ENCODE results near the gene BTRC.
"Not testable (repeated sequence)": the region's sequence is repeated elsewhere in the genome, so short reads cannot be mapped to it uniquely, and the experiment has no call there.

BTRC gene

GRCh38 chr10:101394524-101395133 is 40.7 kb downstream of the BTRC start:
- Histone ChIP-seq H3K4me3 (ENCODE audit: low read length) (no peak overlapping the region), H3K9me3 (replicated peaks; ENCODE audit: low read length) (no peaks in the 10 kb centered on the region), H3K9ac (ENCODE audit: low read depth, low read length) (no peak overlapping the region), H3K4me1 (ENCODE audit: control insufficient read depth, insufficient read depth, low read length) (peaks cover 5% of the 10 kb centered on the region), H3K27me3 (ENCODE audit: control insufficient read depth, insufficient read depth, low read length) (no peaks in the 10 kb centered on the region), H3K36me3 (ENCODE audit: insufficient read depth, low read length) (no peaks in the 10 kb centered on the region), H3K4me2 (ENCODE audit: low read length) (no peak overlapping the region)

GRCh38 chr10:101397140-101397539 is 43.2 kb downstream of the BTRC start:
- H3K9me3 ChIP-seq (replicated peaks; ENCODE audit: low read length) = no peaks in the 10 kb centered on the region
- H3K27me3 ChIP-seq (ENCODE audit: control insufficient read depth, insufficient read depth, low read length) = no peaks in the 10 kb centered on the region
- H3K4me1 ChIP-seq (ENCODE audit: control insufficient read depth, insufficient read depth, low read length) = peaks cover 5% of the 10 kb centered on the region
- H3K4me3 ChIP-seq (ENCODE audit: low read length) = no peak overlapping the region
- H3K4me2 ChIP-seq (ENCODE audit: low read length) = no peak overlapping the region
- no peak overlapping the region for H3K9ac ChIP-seq (ENCODE audit: low read depth, low read length)
- no peaks in the 10 kb centered on the region for H3K36me3 ChIP-seq (ENCODE audit: insufficient read depth, low read length)

GRCh38 chr10:101400585-101400984 is 46.6 kb downstream of the BTRC start:
- no peak overlapping the region for H3K4me2 ChIP-seq (ENCODE audit: low read length)
- no peaks in the 10 kb centered on the region for H3K9me3 ChIP-seq (replicated peaks; ENCODE audit: low read length)
- no peaks in the 10 kb centered on the region for H3K27me3 ChIP-seq (ENCODE audit: control insufficient read depth, insufficient read depth, low read length)
- no peaks in the 10 kb centered on the region for H3K36me3 ChIP-seq (ENCODE audit: insufficient read depth, low read length)
- H3K4me1 ChIP-seq (ENCODE audit: control insufficient read depth, insufficient read depth, low read length) = peaks cover 5% of the 10 kb centered on the region
- H3K4me3 ChIP-seq (ENCODE audit: low read length) = no peak overlapping the region
- no peak overlapping the region for H3K9ac ChIP-seq (ENCODE audit: low read depth, low read length)

DNA sequence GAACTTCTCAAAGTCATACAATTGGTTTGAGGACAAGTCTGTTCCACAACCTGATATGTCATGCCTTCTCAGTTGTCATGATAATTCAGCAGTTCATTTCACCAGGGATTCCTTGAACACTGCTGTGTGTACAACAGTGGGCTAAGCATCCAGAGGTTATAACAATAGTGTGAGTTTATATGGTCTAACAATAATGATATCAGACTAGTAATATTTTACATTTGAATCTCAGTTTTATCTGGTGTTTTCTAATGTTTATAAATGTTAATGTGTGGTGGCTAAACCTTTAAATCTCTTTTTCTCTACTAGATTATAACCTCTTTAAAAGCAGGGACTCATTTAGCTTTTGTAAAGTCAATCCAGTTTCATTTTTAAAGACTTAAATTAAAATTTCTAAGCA is 48.7 kb downstream of the BTRC start:
- Histone ChIP-seq H3K27me3 (ENCODE audit: control insufficient read depth, insufficient read depth, low read length) (no peaks in the 10 kb centered on the region), H3K4me1 (ENCODE audit: control insufficient read depth, insufficient read depth, low read length) (peaks cover 5% of the 10 kb centered on the region), H3K36me3 (ENCODE audit: insufficient read depth, low read length) (no peaks in the 10 kb centered on the region), H3K4me2 (ENCODE audit: low read length) (no peak overlapping the region), H3K9ac (ENCODE audit: low read depth, low read length) (no peak overlapping the region), H3K4me3 (ENCODE audit: low read length) (no peak overlapping the region), H3K9me3 (replicated peaks; ENCODE audit: low read length) (no peaks in the 10 kb centered on the region)

DNA sequence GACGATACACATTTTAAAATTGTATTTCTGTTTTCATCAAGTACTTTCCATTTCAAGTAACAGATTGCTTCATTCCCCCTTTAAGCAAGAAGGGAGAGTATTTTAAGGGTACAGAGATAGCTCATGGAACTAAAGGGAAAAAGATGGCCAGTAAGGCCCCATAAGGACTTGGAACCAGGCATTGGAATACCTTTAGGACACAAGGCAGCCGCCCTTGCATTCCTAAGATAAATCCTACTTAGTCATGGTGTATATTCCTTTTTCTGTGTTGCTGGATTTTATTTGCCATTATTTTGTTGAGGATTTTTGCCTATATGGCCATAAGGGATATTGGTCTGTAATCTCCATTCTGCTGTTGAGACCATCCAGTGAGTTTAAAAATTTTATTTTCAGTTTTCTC is 49.2 kb downstream of the BTRC start:
- H3K9ac ChIP-seq (ENCODE audit: low read depth, low read length) = no peak overlapping the region
- peaks cover 5% of the 10 kb centered on the region for H3K4me1 ChIP-seq (ENCODE audit: control insufficient read depth, insufficient read depth, low read length)
- H3K4me3 ChIP-seq (ENCODE audit: low read length) = no peak overlapping the region
- H3K27me3 ChIP-seq (ENCODE audit: control insufficient read depth, insufficient read depth, low read length) = no peaks in the 10 kb centered on the region
- H3K36me3 ChIP-seq (ENCODE audit: insufficient read depth, low read length) = no peaks in the 10 kb centered on the region
- no peaks in the 10 kb centered on the region for H3K9me3 ChIP-seq (replicated peaks; ENCODE audit: low read length)
- no peak overlapping the region for H3K4me2 ChIP-seq (ENCODE audit: low read length)

- Histone ChIP-seq H3K4me3 (ENCODE audit: low read length) (no peak overlapping the region), H3K4me1 (ENCODE audit: control insufficient read depth, insufficient read depth, low read length) (no peaks in the 10 kb centered on the region), H3K4me2 (ENCODE audit: low read length) (no peak overlapping the region), H3K36me3 (ENCODE audit: insufficient read depth, low read length) (no peaks in the 10 kb centered on the region), H3K27me3 (ENCODE audit: control insufficient read depth, insufficient read depth, low read length) (no peaks in the 10 kb centered on the region), H3K9ac (ENCODE audit: low read depth, low read length) (no peak overlapping the region), H3K9me3 (replicated peaks; ENCODE audit: low read length) (no peaks in the 10 kb centered on the region)
Measured at GRCh38 chr10:101405001-101405400, 51.0 kb downstream of the BTRC start.

- Histone ChIP-seq H3K9me3 (replicated peaks; ENCODE audit: low read length) (no peaks in the 10 kb centered on the region), H3K4me1 (ENCODE audit: control insufficient read depth, insufficient read depth, low read length) (no peaks in the 10 kb centered on the region), H3K4me3 (ENCODE audit: low read length) (no peak overlapping the region), H3K27me3 (ENCODE audit: control insufficient read depth, insufficient read depth, low read length) (no peaks in the 10 kb centered on the region), H3K36me3 (ENCODE audit: insufficient read depth, low read length) (no peaks in the 10 kb centered on the region), H3K9ac (ENCODE audit: low read depth, low read length) (no peak overlapping the region), H3K4me2 (ENCODE audit: low read length) (no peak overlapping the region)
Measured at GRCh38 chr10:101411598-101411997, 57.6 kb downstream of the BTRC start.

GRCh38 chr10:101414034-101414433 is 60.1 kb downstream of the BTRC start:
- Histone ChIP-seq H3K9ac (ENCODE audit: low read depth, low read length) (no peak overlapping the region), H3K4me3 (ENCODE audit: low read length) (no peak overlapping the region), H3K9me3 (replicated peaks; ENCODE audit: low read length) (no peaks in the 10 kb centered on the region), H3K27me3 (ENCODE audit: control insufficient read depth, insufficient read depth, low read length) (no peaks in the 10 kb centered on the region), H3K36me3 (ENCODE audit: insufficient read depth, low read length) (no peaks in the 10 kb centered on the region), H3K4me2 (ENCODE audit: low read length) (no peak overlapping the region), H3K4me1 (ENCODE audit: control insufficient read depth, insufficient read depth, low read length) (no peaks in the 10 kb centered on the region)

DNA sequence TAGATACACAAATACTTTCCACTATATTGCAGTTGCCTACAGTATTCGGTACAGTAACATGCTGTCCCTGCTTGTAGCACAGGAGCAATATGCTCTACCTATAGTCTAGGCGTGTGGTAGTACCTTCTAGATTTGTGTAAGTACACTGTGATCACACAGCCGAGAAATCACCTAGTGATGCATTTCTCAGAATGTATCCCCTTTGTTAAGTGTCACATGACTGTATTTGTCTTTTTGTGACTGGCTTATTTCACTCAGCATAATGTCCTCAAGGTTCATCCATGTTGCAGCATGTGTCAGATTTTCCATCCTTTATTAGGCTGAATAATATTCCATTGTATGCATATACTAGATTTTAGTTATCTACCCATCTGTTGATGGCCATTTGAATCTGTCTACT is 61.9 kb downstream of the BTRC start:
- Histone ChIP-seq H3K9ac (ENCODE audit: low read depth, low read length) (no peak overlapping the region), H3K4me3 (ENCODE audit: low read length) (no peak overlapping the region), H3K4me2 (ENCODE audit: low read length) (no peak overlapping the region), H3K36me3 (ENCODE audit: insufficient read depth, low read length) (no peaks in the 10 kb centered on the region), H3K9me3 (replicated peaks; ENCODE audit: low read length) (no peaks in the 10 kb centered on the region), H3K4me1 (ENCODE audit: control insufficient read depth, insufficient read depth, low read length) (no peaks in the 10 kb centered on the region), H3K27me3 (ENCODE audit: control insufficient read depth, insufficient read depth, low read length) (no peaks in the 10 kb centered on the region)

DNA sequence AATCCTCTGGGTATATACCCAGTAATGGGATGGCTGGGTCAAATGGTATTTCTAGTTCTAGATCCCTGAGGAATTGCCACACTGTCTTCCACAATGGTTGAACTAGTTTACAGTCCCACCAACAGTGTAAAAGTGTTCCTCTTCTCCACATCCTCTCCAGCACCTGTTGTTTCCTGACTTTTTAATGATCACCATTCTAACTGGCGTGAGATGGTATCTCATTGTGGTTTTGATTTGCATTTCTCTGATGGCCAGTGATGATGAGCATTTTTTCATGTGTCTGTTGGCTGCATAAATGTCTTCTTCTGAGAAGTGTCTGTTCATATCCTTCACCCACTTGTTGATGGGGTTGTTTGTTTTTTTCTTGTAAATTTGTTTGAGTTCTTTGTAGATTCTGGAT is 68.0 kb downstream of the BTRC start:
- not testable (repeated sequence) for H3K27me3 ChIP-seq (ENCODE audit: control insufficient read depth, insufficient read depth, low read length); H3K9me3 ChIP-seq (replicated peaks; ENCODE audit: low read length)

GRCh38 chr10:101425535-101425934 is 71.6 kb downstream of the BTRC start:
- no peaks in the 10 kb centered on the region for H3K27me3 ChIP-seq (ENCODE audit: control insufficient read depth, insufficient read depth, low read length)
- no peak overlapping the region for H3K4me3 ChIP-seq (ENCODE audit: low read length)
- no peaks in the 10 kb centered on the region for H3K36me3 ChIP-seq (ENCODE audit: insufficient read depth, low read length)
- no peaks in the 10 kb centered on the region for H3K9me3 ChIP-seq (replicated peaks; ENCODE audit: low read length)
- no peak overlapping the region for H3K4me2 ChIP-seq (ENCODE audit: low read length)
- no peaks in the 10 kb centered on the region for H3K4me1 ChIP-seq (ENCODE audit: control insufficient read depth, insufficient read depth, low read length)
- H3K9ac ChIP-seq (ENCODE audit: low read depth, low read length) = no peak overlapping the region

More for the DNA sequence above, 68.0 kb downstream of the BTRC start:
- not testable (repeated sequence) for H3K4me3 ChIP-seq (ENCODE audit: low read length); H3K4me1 ChIP-seq (ENCODE audit: control insufficient read depth, insufficient read depth, low read length); H3K4me2 ChIP-seq (ENCODE audit: low read length); H3K9ac ChIP-seq (ENCODE audit: low read depth, low read length); H3K36me3 ChIP-seq (ENCODE audit: insufficient read depth, low read length)

DNA sequence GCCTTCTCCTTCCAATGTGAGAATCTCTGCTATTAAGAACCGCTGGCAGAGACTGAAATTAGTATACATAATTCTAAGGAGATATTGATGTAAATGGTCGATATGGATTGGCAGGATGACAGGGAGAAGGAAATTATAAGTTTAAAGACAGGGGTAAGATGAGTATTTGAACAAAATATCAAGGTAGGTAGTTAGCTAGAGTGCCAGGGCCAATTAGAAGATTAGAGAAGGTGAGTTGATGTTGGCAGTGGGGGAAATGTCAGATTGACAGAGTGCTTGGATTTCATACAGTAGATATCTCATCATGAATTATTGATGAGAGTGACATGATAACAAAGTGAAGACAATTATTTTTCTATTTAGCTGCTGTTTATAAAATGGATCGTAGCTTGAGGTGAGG is 74.1 kb downstream of the BTRC start:
- Histone ChIP-seq H3K9ac (ENCODE audit: low read depth, low read length) (no peak overlapping the region), H3K27me3 (ENCODE audit: control insufficient read depth, insufficient read depth, low read length) (no peaks in the 10 kb centered on the region), H3K9me3 (replicated peaks; ENCODE audit: low read length) (no peaks in the 10 kb centered on the region), H3K4me3 (ENCODE audit: low read length) (no peak overlapping the region), H3K4me2 (ENCODE audit: low read length) (no peak overlapping the region), H3K36me3 (ENCODE audit: insufficient read depth, low read length) (no peaks in the 10 kb centered on the region), H3K4me1 (ENCODE audit: control insufficient read depth, insufficient read depth, low read length) (no peaks in the 10 kb centered on the region)
